Activated CD4-positive, alpha-beta T cell treated with anti-CD3 and anti-CD28 coated beads, Interleukin-2, amount 10 ng/mL, durations not matched to agents 24 days and 14 days (primary cell): Measurements from ENCODE around the gene GFAP. TPM values are rescaled to one million over a fixed set of nuclear protein-coding genes. Genes with fewer than 3 reads are reported as not detected.

Experiments used
- DNase-seq: peaks from one replicate; pipeline ENCODE4 v3.0.0; 2022
- H3K27ac Mint-ChIP-seq: one replicate; pipeline ENCODE4 v1.8.0; 2022; ENCODE audit warnings: mild to moderate bottlenecking, mixed read lengths
- H3K27me3 Mint-ChIP-seq: one replicate; pipeline ENCODE4 v1.8.0; 2022; ENCODE audit warnings: mixed read lengths
- H3K36me3 Mint-ChIP-seq: one replicate; pipeline ENCODE4 v1.8.0; 2022; ENCODE audit warnings: low read depth, mild to moderate bottlenecking, mixed read lengths
- H3K4me1 Mint-ChIP-seq: one replicate; pipeline ENCODE4 v1.8.0; 2021; ENCODE audit warnings: mixed read lengths
- H3K4me3 Mint-ChIP-seq: one replicate; pipeline ENCODE4 v1.8.0; 2022; ENCODE audit warnings: mild to moderate bottlenecking, moderate library complexity, mixed read lengths
- H3K9me3 Mint-ChIP-seq: one replicate; pipeline ENCODE4 v1.8.0; 2021; ENCODE audit warnings: mixed read lengths
- intact Hi-C: fragments of 100-400 bp; cut with micrococcal nuclease; formaldehyde crosslinking; loops from one replicate; pipeline ENCODE4 v1.15.1; 2023
- total RNA-seq: library from RNA; stranded (reverse); gene quantifications from 2 replicates; pipeline ENCODE4 v1.2.3, GENCODE V29; 2022

The GFAP gene
- total RNA-seq, 1 donor from 2014 or later = not detected

DNA sequence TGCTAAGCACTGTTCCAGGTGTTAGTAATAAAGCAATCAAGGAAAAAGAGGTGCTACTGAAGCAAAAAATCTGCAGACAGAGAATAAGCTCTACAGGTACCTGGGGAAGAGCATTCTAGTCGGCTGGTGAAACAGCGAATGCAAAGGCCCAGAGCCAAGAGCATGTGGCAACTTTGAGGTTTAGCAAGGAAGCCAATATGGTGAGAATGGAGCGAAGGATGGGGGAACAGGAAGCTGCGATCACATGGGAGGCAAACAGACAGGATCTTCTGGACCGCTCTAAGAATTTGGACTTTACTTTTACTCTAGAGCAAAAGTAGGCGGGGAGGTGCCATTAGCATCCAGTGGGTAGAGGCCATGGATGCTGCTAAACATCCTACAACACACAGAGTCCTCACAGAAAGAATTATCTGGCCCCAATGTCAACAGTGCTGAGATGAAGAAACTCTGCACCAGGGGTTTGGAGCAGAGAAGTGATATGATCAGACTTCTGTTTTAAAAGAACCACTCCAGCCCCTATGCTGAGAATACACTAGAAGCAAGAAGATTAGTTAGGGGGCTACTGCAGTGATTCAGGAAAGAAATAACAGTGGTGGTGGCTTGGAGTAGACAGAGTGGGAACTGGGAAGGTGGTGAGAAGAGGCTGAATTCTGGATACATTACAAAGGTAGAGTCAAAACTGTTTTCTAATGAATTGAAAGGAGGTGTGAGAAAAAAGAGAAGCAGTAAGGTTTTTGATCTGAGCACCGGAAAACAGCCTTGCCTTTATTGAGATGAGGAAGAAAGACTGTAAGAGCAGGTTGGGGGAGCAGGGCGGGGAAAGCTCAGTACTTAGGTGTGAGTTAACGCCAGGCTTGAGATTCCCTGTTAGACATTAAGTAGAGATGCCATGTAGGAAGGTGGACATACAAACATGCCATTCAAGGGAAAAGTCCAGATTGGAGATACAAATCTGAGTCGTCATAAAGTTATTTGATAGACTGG, 27.0 kb downstream of the GFAP start:
- no peak overlapping the region for H3K27ac Mint-ChIP-seq
- no peak overlapping the region for H3K4me3 Mint-ChIP-seq
- peaks cover 31% of the 10 kb centered on the region for H3K36me3 Mint-ChIP-seq
- H3K27me3 Mint-ChIP-seq = no peaks in the 10 kb centered on the region
- intact Hi-C loops = no loop called here
- H3K9me3 Mint-ChIP-seq = no peaks in the 10 kb centered on the region
- peaks cover 3% of the 10 kb centered on the region for H3K4me1 Mint-ChIP-seq
- DNase-seq = no peak

DNA sequence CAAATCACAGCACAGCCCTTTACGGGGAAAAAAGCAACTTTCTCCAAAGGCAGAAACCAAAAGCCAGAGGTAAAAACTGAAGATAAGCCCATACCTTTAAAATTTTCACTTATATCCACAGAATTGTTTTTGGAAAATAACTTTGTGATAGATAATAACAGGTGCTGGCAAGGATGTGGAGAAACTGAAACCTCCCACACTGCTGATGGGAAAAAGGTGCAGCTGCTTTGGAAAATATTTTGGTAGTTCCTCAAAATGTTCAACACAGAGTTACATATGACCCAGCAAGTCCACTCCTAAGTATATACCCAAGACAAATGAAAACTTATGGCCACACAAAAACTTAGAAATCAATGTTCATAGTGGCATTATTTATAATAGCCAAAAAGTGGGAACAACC, 28.3 kb downstream of the GFAP start:
- Mint-ChIP-seq H3K4me3 (no peak overlapping the region), H3K4me1 (peaks cover 2% of the 10 kb centered on the region), H3K27me3 (no peaks in the 10 kb centered on the region), H3K27ac (no peak overlapping the region), H3K36me3 (peaks cover 39% of the 10 kb centered on the region), H3K9me3 (no peaks in the 10 kb centered on the region)
- intact Hi-C loops = no loop called here
- DNase-seq = no peak

DNA sequence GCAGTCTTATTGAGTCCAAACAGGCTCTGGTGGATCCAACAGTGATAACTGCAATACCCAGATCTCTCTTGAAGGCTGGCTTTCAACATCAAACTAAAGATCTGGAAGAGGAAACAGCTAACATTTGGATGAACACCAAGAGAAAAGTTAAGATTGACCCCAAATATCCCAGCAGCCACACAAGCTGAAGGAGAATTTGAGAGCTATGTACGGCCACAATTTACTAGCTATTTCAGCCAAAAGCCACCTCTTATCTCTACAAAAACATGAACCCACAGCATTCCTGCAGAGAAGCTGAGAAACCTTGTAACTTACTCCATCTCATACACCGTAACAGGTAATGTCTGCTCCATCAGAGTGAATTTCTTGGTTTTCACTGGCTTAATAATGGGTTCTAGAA, 30.4 kb downstream of the GFAP start:
- no peaks in the 10 kb centered on the region for H3K27me3 Mint-ChIP-seq
- H3K4me1 Mint-ChIP-seq = no peaks in the 10 kb centered on the region
- H3K36me3 Mint-ChIP-seq = peaks cover 46% of the 10 kb centered on the region
- DNase-seq = no peak
- no peak overlapping the region for H3K27ac Mint-ChIP-seq
- H3K4me3 Mint-ChIP-seq = no peak overlapping the region
- intact Hi-C loops = no loop called here
- no peaks in the 10 kb centered on the region for H3K9me3 Mint-ChIP-seq

DNA sequence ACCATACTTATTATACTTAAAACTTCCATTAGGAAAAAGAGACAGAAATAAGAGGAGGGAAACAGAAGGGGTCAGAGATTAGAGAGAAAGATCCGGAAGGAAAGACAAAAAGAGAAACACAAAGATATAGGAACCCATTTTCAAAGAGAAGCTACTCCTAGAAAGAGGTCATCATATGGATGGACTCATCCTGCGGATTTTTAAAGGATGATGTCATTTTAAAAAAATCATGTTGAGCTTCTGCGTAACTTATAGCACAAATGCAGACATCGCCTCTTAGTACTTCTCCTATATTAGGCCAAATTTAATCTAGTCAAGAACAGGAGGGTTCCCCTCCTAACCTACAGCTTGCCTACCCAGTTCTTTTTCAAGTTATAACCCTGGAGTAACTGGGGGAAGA, 34.2 kb downstream of the GFAP start:
- no peak overlapping the region for H3K27ac Mint-ChIP-seq
- no peak overlapping the region for H3K4me3 Mint-ChIP-seq
- peaks cover 58% of the 10 kb centered on the region for H3K36me3 Mint-ChIP-seq
- no peaks in the 10 kb centered on the region for H3K27me3 Mint-ChIP-seq
- no peaks in the 10 kb centered on the region for H3K9me3 Mint-ChIP-seq
- no peak for DNase-seq
- H3K4me1 Mint-ChIP-seq = peaks cover 2% of the 10 kb centered on the region
- intact Hi-C loops = no loop called here

DNA sequence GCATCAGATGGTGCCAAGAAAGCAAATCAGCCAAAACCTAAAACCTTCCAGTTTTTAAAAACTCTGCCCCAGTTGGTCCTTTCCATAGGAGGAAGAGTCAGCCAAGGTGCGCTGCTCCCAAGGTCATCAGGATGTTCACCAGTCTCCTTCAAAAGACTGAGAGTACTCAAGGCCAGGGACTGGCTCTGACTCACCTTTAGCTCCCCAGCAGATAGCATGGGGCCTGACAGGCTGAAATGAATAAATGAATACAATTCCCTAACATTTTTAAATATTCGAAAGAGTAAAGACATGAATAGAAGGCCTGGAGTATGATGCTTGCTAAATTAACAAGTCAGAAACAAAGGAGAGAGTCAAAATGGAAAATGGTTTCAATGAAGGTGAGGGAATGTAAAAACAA, 35.2 kb downstream of the GFAP start:
- no peaks in the 10 kb centered on the region for H3K9me3 Mint-ChIP-seq

DNA sequence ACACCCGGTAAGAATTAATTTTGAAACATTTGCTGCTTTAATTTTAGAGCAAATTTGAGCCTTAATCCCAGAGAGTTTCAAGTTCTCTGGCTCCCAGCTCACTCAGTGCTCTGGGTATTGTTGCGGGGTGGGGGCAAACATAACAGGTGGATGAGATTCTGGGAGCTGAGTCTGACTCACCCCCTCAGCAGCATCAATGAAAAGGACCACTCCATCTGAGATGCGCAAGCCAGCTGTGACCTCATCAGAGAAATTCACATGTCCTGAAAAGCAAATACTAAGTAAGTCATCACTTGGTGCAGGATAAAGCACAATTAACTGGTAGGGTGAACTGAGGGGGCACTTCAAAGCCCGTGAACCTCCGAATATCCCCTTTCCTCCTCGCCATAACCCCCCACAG, 35.9 kb downstream of the GFAP start:
- Mint-ChIP-seq H3K27ac (no peak overlapping the region), H3K27me3 (no peaks in the 10 kb centered on the region), H3K4me1 (peaks cover 2% of the 10 kb centered on the region), H3K4me3 (no peak overlapping the region), H3K9me3 (no peaks in the 10 kb centered on the region), H3K36me3 (peaks cover 51% of the 10 kb centered on the region)
- no peak for DNase-seq
- intact Hi-C loops = no loop called here

More for the DNA sequence above, 35.2 kb downstream of the GFAP start:
- Mint-ChIP-seq H3K27ac (no peak overlapping the region), H3K27me3 (no peaks in the 10 kb centered on the region), H3K4me3 (no peak overlapping the region), H3K36me3 (peaks cover 57% of the 10 kb centered on the region), H3K4me1 (peaks cover 2% of the 10 kb centered on the region)
- no peak for DNase-seq
- intact Hi-C loops = no loop called here

DNA sequence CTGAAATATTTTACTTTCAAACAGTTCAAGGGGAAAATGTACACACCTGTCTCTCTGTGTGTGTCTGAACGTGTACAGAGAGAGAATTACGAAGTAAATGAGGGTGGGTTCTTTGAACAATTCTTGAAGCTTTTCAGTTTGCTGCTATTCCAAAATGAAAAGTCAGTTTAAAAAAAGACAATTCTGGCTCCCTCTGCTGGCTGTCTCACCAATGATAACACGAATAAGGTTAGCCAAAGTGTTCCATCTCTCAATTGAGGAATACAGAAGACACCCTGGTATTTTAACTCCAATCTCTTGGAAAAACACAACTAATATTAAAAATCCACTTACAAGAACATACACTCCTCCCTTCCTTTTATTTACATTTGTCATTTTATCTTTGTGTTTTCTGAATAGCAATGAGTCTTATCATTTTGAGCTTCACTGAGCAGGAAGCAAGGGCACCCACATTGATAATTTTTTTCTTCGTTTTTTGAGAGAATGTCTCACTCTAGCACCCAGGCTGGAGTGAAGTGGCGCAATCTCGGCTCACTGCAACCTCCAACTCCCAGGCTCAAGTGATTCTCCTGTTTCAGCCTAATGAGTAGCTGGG, 36.6 kb downstream of the GFAP start:
- H3K36me3 Mint-ChIP-seq = peaks cover 54% of the 10 kb centered on the region

DNA sequence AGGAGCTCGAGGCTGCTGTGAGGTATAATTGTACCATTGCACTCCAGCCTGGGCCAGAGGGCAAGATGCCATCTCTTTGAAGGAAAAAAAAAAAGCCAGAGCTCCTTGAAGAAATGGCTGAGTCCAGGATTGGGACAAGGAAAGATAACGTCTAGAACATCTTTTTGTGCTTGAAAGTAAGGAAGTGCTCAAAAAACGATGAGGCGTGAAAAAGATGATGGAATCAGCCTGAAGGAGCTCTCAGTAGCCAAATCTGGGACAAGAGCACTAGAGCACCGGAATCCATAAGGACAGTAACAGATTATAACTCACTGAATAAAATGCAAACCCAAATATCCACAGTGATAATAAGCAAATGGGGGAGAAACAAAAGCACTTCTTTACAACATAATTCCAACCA, 38.2 kb downstream of the GFAP start:
- Mint-ChIP-seq H3K4me3 (no peak overlapping the region), H3K36me3 (peaks cover 49% of the 10 kb centered on the region), H3K9me3 (no peaks in the 10 kb centered on the region), H3K27ac (no peak overlapping the region), H3K27me3 (no peaks in the 10 kb centered on the region), H3K4me1 (peaks cover 2% of the 10 kb centered on the region)
- no peak for DNase-seq
- intact Hi-C loops = no loop called here

More for the DNA sequence above, 36.6 kb downstream of the GFAP start:
- Mint-ChIP-seq H3K27me3 (no peaks in the 10 kb centered on the region), H3K4me3 (no peak overlapping the region), H3K27ac (no peak overlapping the region), H3K4me1 (peaks cover 2% of the 10 kb centered on the region), H3K9me3 (no peaks in the 10 kb centered on the region)
- intact Hi-C loops = no loop called here
- DNase-seq = peak; percentile 76

DNA sequence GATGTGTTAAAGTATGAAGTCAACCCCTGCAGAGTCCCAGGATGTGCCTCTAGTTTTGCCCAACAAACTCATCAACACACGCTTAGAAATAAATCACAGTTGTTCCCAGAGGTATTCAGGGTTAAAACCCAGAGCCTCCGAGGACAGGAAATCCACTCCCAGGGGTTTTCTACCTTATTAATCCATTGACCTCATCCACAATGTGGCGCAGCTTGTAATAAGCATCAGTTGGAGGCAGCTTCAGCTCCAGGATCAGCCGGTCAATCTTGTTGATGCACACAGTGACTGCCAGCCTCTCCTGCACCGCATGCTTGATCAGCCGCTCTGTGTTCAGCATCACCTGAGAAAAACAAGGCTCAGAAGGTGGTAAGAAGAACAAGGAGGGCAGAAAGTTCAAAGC, 39.5 kb downstream of the GFAP start:
- H3K4me3 Mint-ChIP-seq = no peak overlapping the region
- intact Hi-C loops = no loop called here
- H3K27me3 Mint-ChIP-seq = no peaks in the 10 kb centered on the region
- H3K27ac Mint-ChIP-seq = no peak overlapping the region
- no peaks in the 10 kb centered on the region for H3K9me3 Mint-ChIP-seq
- no peak for DNase-seq
- H3K4me1 Mint-ChIP-seq = peaks cover 2% of the 10 kb centered on the region
- peaks cover 52% of the 10 kb centered on the region for H3K36me3 Mint-ChIP-seq

DNA sequence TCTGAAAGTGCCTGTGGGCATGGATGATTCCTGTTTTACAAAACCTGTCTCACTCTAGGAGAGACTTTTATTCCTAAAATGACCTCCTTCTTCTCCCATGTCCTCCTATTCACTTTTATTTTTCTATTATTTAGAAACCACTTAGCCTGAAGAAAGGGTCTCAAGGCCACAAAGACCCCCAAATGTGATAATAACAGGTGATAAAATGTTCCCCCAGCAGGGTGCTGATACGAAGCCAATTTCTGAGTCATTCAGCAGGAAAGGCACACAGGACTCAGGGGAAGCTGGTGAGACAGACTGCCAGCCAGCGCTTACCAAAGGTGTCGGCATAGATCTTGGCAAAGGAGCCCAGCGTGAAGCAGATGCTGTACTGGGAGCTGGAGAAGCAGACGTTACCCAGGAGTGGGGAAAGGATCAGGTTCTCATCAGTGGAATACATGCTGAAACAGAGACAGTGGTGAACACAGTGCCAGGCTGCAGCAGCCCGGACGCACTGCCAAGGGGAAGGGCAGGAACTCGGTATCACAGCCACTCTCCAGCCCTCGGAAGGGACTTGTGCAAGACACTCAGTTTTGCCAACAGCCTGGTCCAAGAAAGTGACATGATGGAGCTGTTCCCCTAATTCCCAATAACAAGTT, 43.0 kb downstream of the GFAP start:
- intact Hi-C loops = no loop called here
- no peaks in the 10 kb centered on the region for H3K27me3 Mint-ChIP-seq
- H3K27ac Mint-ChIP-seq = no peak overlapping the region
- no peak overlapping the region for H3K4me3 Mint-ChIP-seq
- H3K36me3 Mint-ChIP-seq = peaks cover 59% of the 10 kb centered on the region
- H3K9me3 Mint-ChIP-seq = no peaks in the 10 kb centered on the region
- no peak for DNase-seq
- H3K4me1 Mint-ChIP-seq = no peaks in the 10 kb centered on the region

DNA sequence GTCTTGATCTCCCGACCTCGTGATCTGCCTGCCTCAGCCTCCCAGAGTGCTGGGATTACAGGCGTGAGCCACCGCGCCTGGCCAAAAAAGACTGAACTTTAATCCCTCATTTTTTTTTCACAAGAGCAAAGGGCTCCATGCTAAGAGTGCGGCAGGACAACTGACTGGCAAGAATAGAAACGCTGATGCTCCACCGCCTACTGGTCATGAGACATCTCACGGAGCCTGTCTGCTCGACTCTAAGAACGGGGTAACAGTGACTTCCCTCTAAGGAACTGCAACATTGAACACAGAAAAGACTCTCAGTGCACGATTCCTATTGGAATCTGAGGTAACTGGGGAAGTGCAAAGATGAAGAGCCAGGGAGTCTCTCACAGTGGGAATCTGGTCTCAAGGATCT, 43.7 kb downstream of the GFAP start:
- Mint-ChIP-seq H3K27me3 (no peaks in the 10 kb centered on the region), H3K27ac (no peak overlapping the region), H3K4me3 (no peak overlapping the region), H3K4me1 (no peaks in the 10 kb centered on the region), H3K9me3 (no peaks in the 10 kb centered on the region), H3K36me3 (peaks cover 60% of the 10 kb centered on the region)
- intact Hi-C loops = no loop called here
- DNase-seq = no peak

DNA sequence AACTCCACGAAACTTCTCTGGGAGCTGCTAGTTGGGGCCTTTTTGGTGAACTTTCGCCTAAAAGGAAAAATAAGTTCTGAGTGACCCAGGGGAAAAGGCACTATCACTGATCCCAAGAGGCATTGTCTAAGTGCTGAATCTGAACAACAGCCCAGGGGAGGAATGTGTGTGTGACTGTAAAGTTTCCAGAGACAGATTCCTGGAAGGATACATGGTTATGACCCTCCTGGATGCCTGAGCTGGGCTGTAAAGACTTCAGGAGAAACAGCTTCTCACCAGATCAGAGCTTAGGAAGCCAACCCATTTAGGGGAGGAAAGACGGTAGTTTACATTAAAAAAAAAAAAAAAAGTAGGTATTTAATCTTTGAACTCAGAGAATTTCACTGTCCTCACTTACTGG, 47.5 kb downstream of the GFAP start:
- intact Hi-C loops = no loop called here
- Mint-ChIP-seq H3K27me3 (no peaks in the 10 kb centered on the region), H3K4me1 (no peaks in the 10 kb centered on the region), H3K9me3 (no peaks in the 10 kb centered on the region), H3K27ac (no peak overlapping the region), H3K36me3 (peaks cover 63% of the 10 kb centered on the region), H3K4me3 (no peak overlapping the region)
- DNase-seq = no peak

DNA sequence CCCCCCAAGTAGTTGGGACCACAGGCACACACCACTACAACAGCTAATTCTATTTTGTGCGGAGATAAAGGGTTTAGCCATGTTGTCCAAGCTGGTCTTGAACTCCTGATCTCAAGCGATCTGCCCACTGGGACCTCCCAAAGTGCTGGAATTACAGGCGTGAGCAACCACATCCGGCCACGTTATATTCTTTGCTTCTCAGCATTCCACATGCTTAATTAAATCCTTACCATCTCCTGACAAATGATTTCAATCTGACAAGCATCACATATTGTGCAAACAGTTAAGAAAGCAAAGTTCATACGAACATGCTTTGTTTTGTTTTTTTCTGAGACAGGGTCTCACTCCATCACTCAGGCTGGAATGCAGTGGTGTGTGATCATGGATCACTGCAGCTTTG, 49.4 kb downstream of the GFAP start:
- no peak for DNase-seq
- H3K9me3 Mint-ChIP-seq = no peaks in the 10 kb centered on the region
- peaks cover 57% of the 10 kb centered on the region for H3K36me3 Mint-ChIP-seq
- no peak overlapping the region for H3K27ac Mint-ChIP-seq
- H3K27me3 Mint-ChIP-seq = no peaks in the 10 kb centered on the region
- no peak overlapping the region for H3K4me3 Mint-ChIP-seq
- no peaks in the 10 kb centered on the region for H3K4me1 Mint-ChIP-seq
- intact Hi-C loops = loop anchor here (1.0 kb wide), 2 partner anchors 87 to 91 kb away; no protein-coding TSS in a partner anchor

DNA sequence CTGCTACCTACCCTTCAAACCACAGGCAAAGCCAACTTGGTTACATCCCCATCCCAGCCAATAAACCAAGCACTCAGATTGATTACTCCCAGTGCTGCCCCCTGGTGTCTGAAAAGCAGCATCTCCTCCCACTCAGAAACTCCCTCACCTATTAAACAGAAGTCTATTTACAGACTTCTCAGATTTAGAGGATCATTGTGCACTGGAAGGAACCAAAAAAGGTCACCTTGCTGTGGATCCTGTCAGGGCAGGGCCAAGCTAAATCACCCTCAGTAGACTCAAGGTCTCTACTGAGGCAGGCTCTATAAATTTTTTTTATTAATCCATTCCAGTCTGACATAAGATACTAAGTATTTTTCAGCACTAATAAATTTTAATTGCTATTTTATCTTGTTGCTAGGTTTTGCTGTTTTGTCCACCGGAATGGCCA, 50.1 kb downstream of the GFAP start:
- peaks cover 59% of the 10 kb centered on the region for H3K36me3 Mint-ChIP-seq
- H3K27ac Mint-ChIP-seq = no peak overlapping the region
- H3K4me3 Mint-ChIP-seq = no peak overlapping the region
- intact Hi-C loops = loop anchor here (1.0 kb wide), 2 partner anchors 86 to 90 kb away; no protein-coding TSS in a partner anchor
- no peaks in the 10 kb centered on the region for H3K4me1 Mint-ChIP-seq
- H3K9me3 Mint-ChIP-seq = no peaks in the 10 kb centered on the region
- no peaks in the 10 kb centered on the region for H3K27me3 Mint-ChIP-seq
- DNase-seq = peak; percentile 91
